ENCODE measurements around the gene CDYL. TPM values are rescaled to one million over a fixed set of nuclear protein-coding genes. Genes with fewer than 3 reads are reported as not detected.

Gene CDYL
- total and polyA plus RNA-seq, 10 donors: 6.8 to 48.4 (median 35.3) TPM

DNA sequence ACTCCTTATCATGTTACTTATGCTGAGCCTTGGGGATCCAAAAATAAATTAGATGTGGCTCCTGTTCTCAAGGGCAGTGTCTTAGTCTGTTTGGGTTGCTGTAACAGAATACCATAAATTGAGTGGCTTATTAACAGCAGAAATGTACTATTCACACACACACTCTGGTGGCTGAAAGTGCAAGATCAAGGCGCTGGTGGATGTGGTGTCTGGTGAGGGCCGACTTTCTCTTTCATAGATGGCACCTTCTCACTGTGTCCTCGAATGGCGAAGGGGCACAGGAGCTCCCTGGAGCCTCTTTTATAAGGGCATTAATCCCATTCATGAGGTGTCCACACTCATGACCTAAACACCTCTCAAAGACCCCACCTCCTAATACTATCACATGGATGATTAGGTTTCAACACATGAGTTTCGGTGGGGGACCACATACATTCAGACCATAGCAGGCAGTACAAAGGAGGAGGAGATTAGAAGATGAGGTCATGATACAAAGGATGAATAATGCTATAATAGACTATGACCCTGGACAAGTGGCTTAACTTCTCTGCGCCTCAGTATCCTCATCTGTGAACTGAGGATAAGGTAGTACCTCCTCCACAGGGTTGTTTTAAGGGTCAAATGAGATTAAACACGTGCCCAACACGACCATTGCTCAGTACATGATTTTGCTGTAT is 193.5 kb downstream of the CDYL start:
- Histone ChIP-seq H3K27me3 (replicated peaks in 1 of 7) (no peaks in the 10 kb centered on the region), H3K9me3 (no peaks in the 10 kb centered on the region), H3K36me3 (no peaks in the 10 kb centered on the region), H3K4me3 (no peak overlapping the region), H3K27ac (no peak overlapping the region), H3K4me1 (no peaks in the 10 kb centered on the region)
- intact Hi-C loops (cut with DNase I; ENCODE audit: low total_unique reads): no loop called here
- no peak for DNase-seq
- TF ChIP-seq CTCF (IDR thresholded peaks at IDR 0.05 in 8 of 11, conservative IDR thresholded peaks at IDR 0.05 in 3 of 11) (no peak), POLR2AphosphoS5 (IDR thresholded peaks at IDR 0.05) (no peak), POLR2A (IDR thresholded peaks at IDR 0.05) (no peak)
- WGBS, 5 donors: 86 to 96% (median 90%) methylated on average over 8 of the region's 8 CpGs

- TF ChIP-seq POLR2AphosphoS5 (IDR thresholded peaks at IDR 0.05): no peak
- no peak for TF ChIP-seq POLR2A (IDR thresholded peaks at IDR 0.05)
- TF ChIP-seq CTCF (IDR thresholded peaks at IDR 0.05 in 8 of 11, conservative IDR thresholded peaks at IDR 0.05 in 3 of 11): no peak
- Histone ChIP-seq H3K4me3 (no peak overlapping the region), H3K27me3 (replicated peaks in 1 of 7) (no peaks in the 10 kb centered on the region), H3K9me3 (no peaks in the 10 kb centered on the region), H3K36me3 (no peaks in the 10 kb centered on the region), H3K27ac (no peak overlapping the region), H3K4me1 (no peaks in the 10 kb centered on the region)
- DNase-seq: no peak
- whole genome bisulfite sequencing, 5 donors: 68 to 81% (median 78%) methylated on average over 9 of the region's 9 CpGs
- intact Hi-C loops (cut with DNase I; ENCODE audit: low total_unique reads): no loop called here
Measured at GRCh38 chr6:4970739-4971395, 194.7 kb downstream of the CDYL start.

DNA sequence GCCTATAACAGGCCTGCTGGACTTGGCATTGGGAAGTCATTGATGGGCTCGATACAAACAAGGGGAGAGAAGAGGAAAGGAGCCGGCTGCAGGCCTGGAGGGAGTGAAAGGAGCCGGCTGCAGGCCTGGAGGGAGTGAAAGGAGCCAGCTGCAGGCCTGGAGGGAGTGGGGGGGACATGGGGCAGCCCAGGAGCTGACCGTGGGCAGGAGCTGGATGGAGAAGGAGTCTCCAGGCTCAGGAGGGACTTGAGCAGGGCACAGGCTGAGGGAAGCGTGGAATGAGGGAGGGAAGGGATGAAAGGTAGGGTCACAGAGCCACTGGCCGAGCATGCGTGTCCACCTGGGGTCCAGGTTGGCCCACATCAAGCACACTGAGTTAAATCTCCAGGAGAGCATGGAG is 195.6 kb downstream of the CDYL start:
- intact Hi-C loops (cut with DNase I; ENCODE audit: low total_unique reads): no loop called here
- H3K4me1 ChIP-seq: no peaks in the 10 kb centered on the region
- no peak overlapping the region for H3K27ac ChIP-seq
- H3K9me3 ChIP-seq: peaks cover 0 to 6% (median 0%) of the 10 kb centered on the region in 8 donors
- no peak overlapping the region for H3K4me3 ChIP-seq
- no peak for DNase-seq
- no peaks in the 10 kb centered on the region for H3K36me3 ChIP-seq
- WGBS, 5 donors: 75 to 89% (median 83%) methylated on average over 7 of the region's 7 CpGs
- H3K27me3 ChIP-seq (replicated peaks in 1 of 7): no peaks in the 10 kb centered on the region
- TF ChIP-seq POLR2A (IDR thresholded peaks at IDR 0.05) (no peak), CTCF (IDR thresholded peaks at IDR 0.05 in 8 of 11, conservative IDR thresholded peaks at IDR 0.05 in 3 of 11) (no peak), POLR2AphosphoS5 (IDR thresholded peaks at IDR 0.05) (no peak)

DNA sequence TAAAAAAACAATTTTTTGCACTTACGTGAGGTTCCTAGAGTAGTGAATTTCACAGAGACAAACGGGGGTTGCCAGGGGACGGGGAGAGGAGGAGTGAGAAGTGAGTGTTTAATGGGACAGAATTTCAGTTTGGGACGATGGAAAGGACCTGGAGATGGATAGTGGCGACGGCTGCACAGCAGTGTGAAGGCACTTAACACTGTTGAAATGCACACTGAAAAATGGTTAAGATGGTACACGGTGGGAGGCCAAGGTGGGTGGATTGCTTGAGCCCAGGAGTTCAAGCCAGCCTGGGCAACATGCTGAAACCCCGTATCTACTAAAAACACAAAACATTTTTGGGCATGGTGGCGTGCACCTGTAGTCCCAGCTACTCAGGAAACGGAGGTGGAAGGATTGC is 196.2 kb downstream of the CDYL start:
- Histone ChIP-seq H3K27me3 (replicated peaks in 1 of 7) (no peaks in the 10 kb centered on the region), H3K9me3 (peaks cover 0 to 10% (median 0%) of the 10 kb centered on the region in 8 donors), H3K4me3 (no peak overlapping the region), H3K4me1 (no peaks in the 10 kb centered on the region), H3K36me3 (no peaks in the 10 kb centered on the region), H3K27ac (no peak overlapping the region)
- intact Hi-C loops (cut with DNase I; ENCODE audit: low total_unique reads): no loop called here
- TF ChIP-seq POLR2AphosphoS5 (IDR thresholded peaks at IDR 0.05) (no peak), CTCF (IDR thresholded peaks at IDR 0.05 in 8 of 11, conservative IDR thresholded peaks at IDR 0.05 in 3 of 11) (no peak), POLR2A (IDR thresholded peaks at IDR 0.05) (no peak)
- DNase-seq: no peak
- 77 to 94% (median 82%) methylated on average over 10 of the region's 10 CpGs for WGBS, 5 donors
